ENCODE measurements around the gene LRRIQ3.

DNA sequence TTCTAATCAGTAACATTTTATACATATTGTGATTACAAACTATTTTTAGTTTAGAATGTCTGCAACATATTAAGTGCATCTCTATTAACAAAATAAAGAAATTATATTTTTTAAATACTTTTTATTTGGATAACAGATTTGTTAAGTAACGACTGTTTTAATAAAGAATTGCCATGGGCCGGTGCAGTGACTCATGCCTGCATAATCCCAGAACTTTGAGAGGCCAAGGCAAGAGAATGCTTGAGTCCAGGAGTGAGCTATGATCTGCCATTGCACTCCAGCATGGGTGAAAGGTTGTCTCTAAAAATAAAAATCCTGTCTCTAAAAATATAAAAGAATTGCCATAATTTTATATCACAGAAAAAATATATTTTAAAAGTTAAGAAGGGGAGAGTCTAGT lies 4.1 kb downstream of the LRRIQ3 start:
- TF ChIP-seq, protein P1, sequence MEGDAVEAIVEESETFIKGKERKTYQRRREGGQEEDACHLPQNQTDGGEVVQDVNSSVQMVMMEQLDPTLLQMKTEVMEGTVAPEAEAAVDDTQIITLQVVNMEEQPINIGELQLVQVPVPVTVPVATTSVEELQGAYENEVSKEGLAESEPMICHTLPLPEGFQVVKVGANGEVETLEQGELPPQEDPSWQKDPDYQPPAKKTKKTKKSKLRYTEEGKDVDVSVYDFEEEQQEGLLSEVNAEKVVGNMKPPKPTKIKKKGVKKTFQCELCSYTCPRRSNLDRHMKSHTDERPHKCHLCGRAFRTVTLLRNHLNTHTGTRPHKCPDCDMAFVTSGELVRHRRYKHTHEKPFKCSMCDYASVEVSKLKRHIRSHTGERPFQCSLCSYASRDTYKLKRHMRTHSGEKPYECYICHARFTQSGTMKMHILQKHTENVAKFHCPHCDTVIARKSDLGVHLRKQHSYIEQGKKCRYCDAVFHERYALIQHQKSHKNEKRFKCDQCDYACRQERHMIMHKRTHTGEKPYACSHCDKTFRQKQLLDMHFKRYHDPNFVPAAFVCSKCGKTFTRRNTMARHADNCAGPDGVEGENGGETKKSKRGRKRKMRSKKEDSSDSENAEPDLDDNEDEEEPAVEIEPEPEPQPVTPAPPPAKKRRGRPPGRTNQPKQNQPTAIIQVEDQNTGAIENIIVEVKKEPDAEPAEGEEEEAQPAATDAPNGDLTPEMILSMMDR (IDR thresholded peaks at IDR 0.05; ENCODE audit: low read length), result no peak
- TF ChIP-seq EZH2 (optimal IDR thresholded peaks at IDR 0.05; ENCODE audit: low read depth, low read length) (no peak), EZH2phosphoT487 (IDR thresholded peaks at IDR 0.05; ENCODE audit: low read length) (no peak)

Measured in MM.1S (cell line).